Measurements from ENCODE around the gene CLEC4M.

DNA sequence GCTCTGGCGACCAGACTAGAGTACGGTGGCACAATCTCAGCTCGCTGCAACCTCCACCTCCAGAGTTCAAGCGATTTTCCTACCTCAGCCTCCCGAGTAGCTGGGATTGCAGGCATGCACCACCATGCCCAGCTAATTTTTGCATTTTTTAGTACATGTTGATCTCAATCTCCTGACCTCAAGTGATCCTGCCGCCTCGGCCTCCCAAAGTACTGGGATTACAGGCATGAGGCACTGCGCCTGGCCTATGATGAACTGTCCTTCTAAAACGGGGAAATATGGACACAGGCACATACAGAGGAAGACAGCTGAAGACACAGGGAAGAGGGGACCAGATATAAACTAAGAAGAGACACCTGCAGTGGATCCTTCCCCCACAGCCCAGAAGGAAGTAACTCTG is 12.7 kb downstream of the CLEC4M start:
- TF ChIP-seq, protein P1, sequence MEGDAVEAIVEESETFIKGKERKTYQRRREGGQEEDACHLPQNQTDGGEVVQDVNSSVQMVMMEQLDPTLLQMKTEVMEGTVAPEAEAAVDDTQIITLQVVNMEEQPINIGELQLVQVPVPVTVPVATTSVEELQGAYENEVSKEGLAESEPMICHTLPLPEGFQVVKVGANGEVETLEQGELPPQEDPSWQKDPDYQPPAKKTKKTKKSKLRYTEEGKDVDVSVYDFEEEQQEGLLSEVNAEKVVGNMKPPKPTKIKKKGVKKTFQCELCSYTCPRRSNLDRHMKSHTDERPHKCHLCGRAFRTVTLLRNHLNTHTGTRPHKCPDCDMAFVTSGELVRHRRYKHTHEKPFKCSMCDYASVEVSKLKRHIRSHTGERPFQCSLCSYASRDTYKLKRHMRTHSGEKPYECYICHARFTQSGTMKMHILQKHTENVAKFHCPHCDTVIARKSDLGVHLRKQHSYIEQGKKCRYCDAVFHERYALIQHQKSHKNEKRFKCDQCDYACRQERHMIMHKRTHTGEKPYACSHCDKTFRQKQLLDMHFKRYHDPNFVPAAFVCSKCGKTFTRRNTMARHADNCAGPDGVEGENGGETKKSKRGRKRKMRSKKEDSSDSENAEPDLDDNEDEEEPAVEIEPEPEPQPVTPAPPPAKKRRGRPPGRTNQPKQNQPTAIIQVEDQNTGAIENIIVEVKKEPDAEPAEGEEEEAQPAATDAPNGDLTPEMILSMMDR (IDR thresholded peaks at IDR 0.05), result no peak
- no peak for TF ChIP-seq POLR2A (IDR thresholded peaks at IDR 0.05)
- no peak for TF ChIP-seq POLR2AphosphoS5 (IDR thresholded peaks at IDR 0.05; ENCODE audit: insufficient read depth in 1 of 2, low read depth in 1 of 2)

Measured in vagina (tissue), 2 donors.